ENCODE results near the gene C12orf43.
A peak's percentile ranks its signal among the peaks of the same experiment; 100 is the strongest.

C12orf43 gene

DNA sequence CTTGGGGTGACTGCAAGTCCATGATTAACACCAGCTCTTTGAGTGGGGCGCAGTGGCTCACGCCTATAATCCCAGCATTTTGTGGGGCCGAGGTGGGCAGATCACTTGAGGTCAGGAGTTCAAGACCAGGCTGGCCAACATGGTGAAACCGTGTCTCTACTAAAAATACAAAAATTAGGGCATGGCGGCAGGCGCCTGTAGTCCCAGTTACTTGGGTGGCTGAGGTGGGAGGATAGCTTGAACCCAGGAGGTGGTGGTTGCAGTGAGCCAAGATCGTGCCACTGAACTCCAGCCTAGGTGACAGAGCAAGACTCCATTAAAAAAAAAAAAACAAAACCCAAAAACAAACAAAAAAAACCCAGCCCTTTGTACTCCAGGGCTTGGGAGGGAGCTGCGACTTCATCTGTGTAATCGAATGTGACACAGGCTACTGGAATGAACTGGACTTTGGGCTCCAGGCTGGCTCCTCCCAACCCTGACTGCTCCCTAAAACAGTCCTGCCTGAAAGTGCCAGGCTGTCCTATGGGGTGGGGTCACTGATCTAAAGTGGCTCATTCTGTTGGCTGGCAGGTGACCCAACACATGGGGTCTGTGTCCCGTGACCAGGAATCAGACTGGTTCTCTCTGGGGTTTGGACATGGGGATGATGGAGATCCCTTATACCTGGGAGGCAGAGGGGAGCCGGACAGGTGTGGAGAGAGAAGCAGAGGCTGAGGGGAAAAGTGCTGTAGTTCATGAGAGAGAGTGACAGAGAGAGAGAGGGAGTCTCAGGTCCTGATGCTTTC is 9.3 kb upstream of the C12orf43 start:
- H3K27me3 ChIP-seq (ENCODE audit: insufficient read depth, low read length) = no peaks in the 10 kb centered on the region
- H3K79me2 ChIP-seq (ENCODE audit: control insufficient read depth, insufficient read depth, low read length, poor library complexity) = no peaks in the 10 kb centered on the region
- peak overlapping the region; percentile 18 for H2BK12ac ChIP-seq (ENCODE audit: low read length)
- no peak for DNase-seq
- no peak overlapping the region for H3K4ac ChIP-seq (ENCODE audit: low read depth, low read length)
- no peak overlapping the region for H2AFZ ChIP-seq (ENCODE audit: insufficient read depth, low read length, poor library complexity)
- H3K36me3 ChIP-seq (ENCODE audit: control insufficient read depth in 1 of 2, insufficient read depth in 2 of 2, low read length in 2 of 2) = no peaks in the 10 kb centered on the region
- no peak overlapping the region for H3K23ac ChIP-seq (ENCODE audit: low read length)
- H4K8ac ChIP-seq (ENCODE audit: low read depth, low read length) = no peak overlapping the region
- no peak overlapping the region for H4K12ac ChIP-seq (ENCODE audit: low read depth, low read length)
- H3K27ac ChIP-seq (ENCODE audit: low read depth, low read length) = no peak overlapping the region
- H3K79me1 ChIP-seq (ENCODE audit: low read length) = no peaks in the 10 kb centered on the region
- no peak overlapping the region for H3K18ac ChIP-seq (ENCODE audit: low read length)
- peak overlapping the region; percentile 19 for H4K91ac ChIP-seq (ENCODE audit: low read depth, low read length)
- WGBS (ENCODE audit: extremely low coverage, insufficient coverage, insufficient read length) = no CpG with 5 or more reads among the region's 11 CpGs
- H2AK5ac ChIP-seq (ENCODE audit: low read length) = peak overlapping the region; percentile 53
- no peak overlapping the region for H2BK5ac ChIP-seq (ENCODE audit: low read depth, low read length, poor library complexity)
- peaks cover 4 to 7% of the 10 kb centered on the region in 2 experiments for H3K4me1 ChIP-seq (ENCODE audit: control insufficient read depth in 1 of 2, insufficient read depth in 2 of 2, low read length in 2 of 2)
- no peaks in the 10 kb centered on the region for H3K9me3 ChIP-seq (ENCODE audit: insufficient read depth, low read depth, low read length)
- H2BK120ac ChIP-seq (ENCODE audit: insufficient read depth, low read length, poor library complexity) = peak overlapping the region; percentile 15
- no peak overlapping the region for H3K9ac ChIP-seq (ENCODE audit: low read length)
- peak overlapping the region; percentile 53 for H3K14ac ChIP-seq (ENCODE audit: low read length)
- H3K4me2 ChIP-seq (ENCODE audit: low read length) = no peak overlapping the region
- no peak overlapping the region for H3K4me3 ChIP-seq (ENCODE audit: low read depth, low read length)

DNA sequence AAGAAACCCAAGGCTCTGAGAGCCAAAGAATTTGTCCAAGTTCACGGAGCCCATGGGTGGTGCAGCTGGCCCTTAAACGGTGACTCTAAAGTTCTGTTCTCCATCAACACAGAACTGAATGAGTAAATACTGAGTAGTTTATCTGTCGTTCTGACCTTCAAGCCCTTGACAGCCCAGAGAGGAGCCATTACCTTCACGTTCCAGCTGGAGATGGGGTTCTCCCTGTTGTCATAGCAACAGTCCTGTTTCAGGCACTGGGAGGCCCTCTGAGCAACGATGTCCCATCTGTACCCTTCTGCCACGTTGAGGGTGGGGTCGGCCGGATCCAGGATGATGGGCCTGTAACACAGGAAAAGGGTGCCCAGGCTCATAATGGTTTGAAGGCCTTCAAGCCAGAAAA is 7.5 kb upstream of the C12orf43 start:
- no CpG with 5 or more reads among the region's 8 CpGs for WGBS (ENCODE audit: extremely low coverage, insufficient coverage, insufficient read length)
- H2BK12ac ChIP-seq (ENCODE audit: low read length) = no peak overlapping the region
- no peaks in the 10 kb centered on the region for H3K36me3 ChIP-seq (ENCODE audit: control insufficient read depth in 1 of 2, insufficient read depth in 2 of 2, low read length in 2 of 2)

DNA sequence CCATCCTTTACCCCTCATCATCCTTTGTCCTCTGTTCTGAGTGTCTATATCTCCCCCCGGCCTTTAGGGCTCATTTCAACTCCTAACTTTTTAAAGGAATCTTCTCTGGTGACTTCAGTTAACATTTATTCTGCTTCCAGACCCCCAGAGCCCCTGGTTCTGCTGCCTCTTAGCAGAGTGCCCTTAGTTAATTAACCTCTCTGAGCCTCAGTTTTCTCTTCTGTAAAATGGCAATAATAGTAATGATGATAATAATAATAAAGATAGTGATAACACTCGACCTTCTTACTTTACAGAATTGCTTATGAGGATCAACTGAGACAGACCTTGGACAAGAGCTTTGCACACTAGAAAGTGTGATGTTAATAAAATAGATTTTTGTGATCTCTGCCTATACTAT is 6.4 kb upstream of the C12orf43 start:
- Histone ChIP-seq H3K18ac (ENCODE audit: low read length) (no peak overlapping the region), H3K9me3 (ENCODE audit: insufficient read depth, low read depth, low read length) (no peaks in the 10 kb centered on the region), H2BK12ac (ENCODE audit: low read length) (no peak overlapping the region), H4K91ac (ENCODE audit: low read depth, low read length) (no peak overlapping the region), H3K4me1 (ENCODE audit: control insufficient read depth in 1 of 2, insufficient read depth in 2 of 2, low read length in 2 of 2) (peaks cover 4 to 7% of the 10 kb centered on the region in 2 experiments), H3K14ac (ENCODE audit: low read length) (no peak overlapping the region), H4K8ac (ENCODE audit: low read depth, low read length) (no peak overlapping the region), H4K12ac (ENCODE audit: low read depth, low read length) (no peak overlapping the region), H3K79me2 (ENCODE audit: control insufficient read depth, insufficient read depth, low read length, poor library complexity) (no peaks in the 10 kb centered on the region), H3K9ac (ENCODE audit: low read length) (no peak overlapping the region), H3K27ac (ENCODE audit: low read depth, low read length) (no peak overlapping the region), H3K4me3 (ENCODE audit: low read depth, low read length) (no peak overlapping the region), H3K4ac (ENCODE audit: low read depth, low read length) (no peak overlapping the region), H3K79me1 (ENCODE audit: low read length) (no peaks in the 10 kb centered on the region), H3K27me3 (ENCODE audit: insufficient read depth, low read length) (no peaks in the 10 kb centered on the region), H3K36me3 (ENCODE audit: control insufficient read depth in 1 of 2, insufficient read depth in 2 of 2, low read length in 2 of 2) (no peaks in the 10 kb centered on the region), H3K4me2 (ENCODE audit: low read length) (no peak overlapping the region), H2AFZ (ENCODE audit: insufficient read depth, low read length, poor library complexity) (no peak overlapping the region), H3K23ac (ENCODE audit: low read length) (no peak overlapping the region), H2BK5ac (ENCODE audit: low read depth, low read length, poor library complexity) (no peak overlapping the region), H2AK5ac (ENCODE audit: low read length) (no peak overlapping the region), H2BK120ac (ENCODE audit: insufficient read depth, low read length, poor library complexity) (no peak overlapping the region)
- WGBS (ENCODE audit: extremely low coverage, insufficient coverage, insufficient read length) = no CpG with 5 or more reads among the region's 2 CpGs
- no peak for DNase-seq

More for the DNA sequence above, 7.5 kb upstream of the C12orf43 start:
- Histone ChIP-seq H3K9me3 (ENCODE audit: insufficient read depth, low read depth, low read length) (no peaks in the 10 kb centered on the region), H3K23ac (ENCODE audit: low read length) (no peak overlapping the region), H3K27ac (ENCODE audit: low read depth, low read length) (no peak overlapping the region), H3K4me2 (ENCODE audit: low read length) (no peak overlapping the region), H4K12ac (ENCODE audit: low read depth, low read length) (no peak overlapping the region), H3K4me1 (ENCODE audit: control insufficient read depth in 1 of 2, insufficient read depth in 2 of 2, low read length in 2 of 2) (peaks cover 4 to 7% of the 10 kb centered on the region in 2 experiments), H3K18ac (ENCODE audit: low read length) (no peak overlapping the region), H3K4me3 (ENCODE audit: low read depth, low read length) (no peak overlapping the region), H3K4ac (ENCODE audit: low read depth, low read length) (no peak overlapping the region), H3K79me2 (ENCODE audit: control insufficient read depth, insufficient read depth, low read length, poor library complexity) (no peaks in the 10 kb centered on the region), H2BK5ac (ENCODE audit: low read depth, low read length, poor library complexity) (no peak overlapping the region), H4K91ac (ENCODE audit: low read depth, low read length) (no peak overlapping the region), H2AFZ (ENCODE audit: insufficient read depth, low read length, poor library complexity) (no peak overlapping the region), H2BK120ac (ENCODE audit: insufficient read depth, low read length, poor library complexity) (no peak overlapping the region), H4K8ac (ENCODE audit: low read depth, low read length) (no peak overlapping the region), H3K79me1 (ENCODE audit: low read length) (no peaks in the 10 kb centered on the region), H2AK5ac (ENCODE audit: low read length) (no peak overlapping the region), H3K14ac (ENCODE audit: low read length) (no peak overlapping the region), H3K27me3 (ENCODE audit: insufficient read depth, low read length) (no peaks in the 10 kb centered on the region), H3K9ac (ENCODE audit: low read length) (no peak overlapping the region)
- DNase-seq = no peak

DNA sequence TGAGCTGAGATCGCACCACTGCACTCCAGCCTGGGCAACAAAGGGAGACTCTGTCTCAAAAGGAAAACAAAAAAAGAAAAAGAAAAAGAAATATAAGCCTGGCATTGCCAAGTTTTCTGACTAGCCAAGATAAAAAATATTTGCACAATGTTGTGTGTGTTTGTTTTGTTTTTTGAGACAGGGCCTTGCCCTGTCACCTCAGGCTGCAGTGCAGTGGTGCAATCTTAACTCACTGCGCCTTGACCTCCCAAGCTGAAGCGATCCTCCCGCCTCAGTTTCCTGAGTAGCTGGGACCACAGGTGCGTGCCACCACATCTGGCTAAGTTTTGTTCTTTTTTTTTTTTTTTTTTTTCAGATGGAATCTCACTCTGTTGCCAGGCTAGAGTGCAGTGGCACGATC is 5.5 kb upstream of the C12orf43 start:
- Histone ChIP-seq H3K9ac (ENCODE audit: low read length) (no peak overlapping the region), H3K4me2 (ENCODE audit: low read length) (no peak overlapping the region), H3K18ac (ENCODE audit: low read length) (no peak overlapping the region), H2BK12ac (ENCODE audit: low read length) (no peak overlapping the region), H3K4me1 (ENCODE audit: control insufficient read depth in 1 of 2, insufficient read depth in 2 of 2, low read length in 2 of 2) (peaks cover 4 to 7% of the 10 kb centered on the region in 2 experiments), H4K12ac (ENCODE audit: low read depth, low read length) (no peak overlapping the region), H3K4ac (ENCODE audit: low read depth, low read length) (no peak overlapping the region), H2AFZ (ENCODE audit: insufficient read depth, low read length, poor library complexity) (no peak overlapping the region), H4K91ac (ENCODE audit: low read depth, low read length) (no peak overlapping the region), H4K8ac (ENCODE audit: low read depth, low read length) (no peak overlapping the region), H2BK120ac (ENCODE audit: insufficient read depth, low read length, poor library complexity) (no peak overlapping the region), H3K23ac (ENCODE audit: low read length) (no peak overlapping the region), H3K36me3 (ENCODE audit: control insufficient read depth in 1 of 2, insufficient read depth in 2 of 2, low read length in 2 of 2) (no peaks in the 10 kb centered on the region), H3K27ac (ENCODE audit: low read depth, low read length) (no peak overlapping the region), H2AK5ac (ENCODE audit: low read length) (no peak overlapping the region), H3K14ac (ENCODE audit: low read length) (no peak overlapping the region), H3K9me3 (ENCODE audit: insufficient read depth, low read depth, low read length) (no peaks in the 10 kb centered on the region), H3K4me3 (ENCODE audit: low read depth, low read length) (no peak overlapping the region), H2BK5ac (ENCODE audit: low read depth, low read length, poor library complexity) (no peak overlapping the region), H3K79me1 (ENCODE audit: low read length) (no peaks in the 10 kb centered on the region), H3K27me3 (ENCODE audit: insufficient read depth, low read length) (no peaks in the 10 kb centered on the region), H3K79me2 (ENCODE audit: control insufficient read depth, insufficient read depth, low read length, poor library complexity) (no peaks in the 10 kb centered on the region)
- no CpG with 5 or more reads among the region's 6 CpGs for WGBS (ENCODE audit: extremely low coverage, insufficient coverage, insufficient read length)
- no peak for DNase-seq

All from trophoblast cell (in vitro differentiated cells and primary cell).